Neural cell (in vitro differentiated cells): ENCODE measurements around the gene RASAL2. TPM values are rescaled to one million over a fixed set of nuclear protein-coding genes. Genes with fewer than 3 reads are reported as not detected.

Experiments used
- H2AFZ ChIP-seq: fragments of 200-600, 300-800 bp; sonication (generic), shearing (Covaris generic); 2 replicates; pipeline ENCODE4 v1.6.0; 2014; ENCODE audit warnings: low read depth, mild to moderate bottlenecking, antibody characterized with exemption, low read length, moderate library complexity
- H3F3A ChIP-seq: fragments of 200-600 bp; shearing (Covaris generic); 2 replicates; pipeline ENCODE4 v1.6.1; 2016; ENCODE audit warnings: mild to moderate bottlenecking, moderate library complexity, mixed read lengths, antibody characterized with exemption, low read length; ENCODE audit not compliant: insufficient read depth, poor library complexity, severe bottlenecking
- H3K27ac ChIP-seq: fragments of 200-600, 300-800 bp; sonication (generic), shearing (Covaris generic); 2 replicates; pipeline ENCODE4 v1.5.1; 2014; ENCODE audit warnings: mild to moderate bottlenecking, low read length, moderate library complexity
- H3K27me3 ChIP-seq: fragments of 300-800, 200-600 bp; sonication (generic), shearing (Covaris generic); 2 replicates; pipeline ENCODE4 v1.6.0; 2014; ENCODE audit warnings: mild to moderate bottlenecking, low read depth, low read length, moderate library complexity; ENCODE audit not compliant: insufficient read depth
- H3K36me3 ChIP-seq: fragments of 300-800, 200-600 bp; sonication (generic), shearing (Covaris generic); 2 replicates; pipeline ENCODE4 v1.5.1; 2014; ENCODE audit warnings: mild to moderate bottlenecking, antibody characterized with exemption, low read length, moderate library complexity; ENCODE audit not compliant: insufficient read depth
- H3K4me2 ChIP-seq: fragments of 300-800, 200-600 bp; sonication (generic), shearing (Covaris generic); 2 replicates; pipeline ENCODE4 v1.6.0; 2014; ENCODE audit warnings: mild to moderate bottlenecking, low read length
- H3K4me3 ChIP-seq: fragments of 300-800, 200-600 bp; sonication (generic), shearing (Covaris generic); 2 replicates; pipeline ENCODE4 v1.5.1; 2014; ENCODE audit warnings: mild to moderate bottlenecking, low read length, moderate library complexity
- H3K79me2 ChIP-seq: fragments of 200-600 bp; shearing (Covaris generic); replicated peaks from 2 replicates; pipeline ENCODE4 v1.6.0; 2014; ENCODE audit warnings: mild to moderate bottlenecking, low read length, moderate library complexity; ENCODE audit not compliant: insufficient read depth
- H3K9ac ChIP-seq: fragments of 300-800, 200-600 bp; sonication (generic), shearing (Covaris generic); 2 replicates; pipeline ENCODE4 v1.6.1; 2016; ENCODE audit warnings: mild to moderate bottlenecking, low read length, mixed read lengths
- H3K9me2 ChIP-seq: fragments of 200-600 bp; shearing (Covaris generic); 2 replicates; pipeline ENCODE4 v1.6.1; 2016; ENCODE audit warnings: mild to moderate bottlenecking, low read length, mixed read lengths; ENCODE audit not compliant: insufficient read depth
- H3K9me3 ChIP-seq: fragments of 200-600, 300-800 bp; sonication (generic), shearing (Covaris generic); 2 replicates; pipeline ENCODE4 v1.6.1; 2016; ENCODE audit warnings: mild to moderate bottlenecking, mixed run types, low read length, moderate library complexity, mixed read lengths
- H4K20me1 ChIP-seq: fragments of 200-600 bp; shearing (Covaris generic); 2 replicates; pipeline ENCODE4 v1.6.1; 2016; ENCODE audit warnings: mild to moderate bottlenecking, mixed run types; ENCODE audit not compliant: insufficient read depth
- CTCF ChIP-seq: fragments of 450-650 bp; IDR thresholded peaks from 2 replicates; pipeline ENCODE4 v1.5.1; 2014; ENCODE audit warnings: antibody characterized with exemption, mild to moderate bottlenecking, moderate library complexity; ENCODE audit not compliant: poor library complexity, severe bottlenecking
- EP300 ChIP-seq: fragments of 450-650 bp; conservative IDR thresholded peaks from 2 replicates; pipeline ENCODE4 v1.6.1; 2014; ENCODE audit warnings: antibody characterized with exemption, mild to moderate bottlenecking, moderate library complexity; ENCODE audit not compliant: poor library complexity, severe bottlenecking
- EZH2 ChIP-seq: fragments of 200-600, 300-800 bp; shearing (Covaris generic), sonication (generic); IDR thresholded peaks from 2 replicates; pipeline ENCODE4 v1.6.1; 2014; ENCODE audit warnings: antibody characterized with exemption, low read length, borderline replicate concordance, mild to moderate bottlenecking; ENCODE audit not compliant: insufficient read depth, poor library complexity, severe bottlenecking
- MXI1 ChIP-seq: fragments of 450-650 bp; conservative IDR thresholded peaks from 2 replicates; pipeline ENCODE4 v1.6.1; 2014; ENCODE audit warnings: antibody characterized with exemption, mild to moderate bottlenecking; ENCODE audit not compliant: poor library complexity, severe bottlenecking
- POLR2AphosphoS5 ChIP-seq: IDR thresholded peaks from 2 replicates; pipeline ENCODE4 v1.6.1; 2012
- RAD21 ChIP-seq: fragments of 450-650 bp; conservative IDR thresholded peaks from 2 replicates; pipeline ENCODE4 v1.6.1; 2014; ENCODE audit warnings: antibody characterized with exemption, mild to moderate bottlenecking, moderate library complexity
- REST ChIP-seq: IDR thresholded peaks from 2 replicates; pipeline ENCODE4 v1.6.1; 2012; ENCODE audit warnings: borderline replicate concordance
- SMC3 ChIP-seq: fragments of 450-650 bp; conservative IDR thresholded peaks from 2 replicates; pipeline ENCODE4 v1.6.1; 2014; ENCODE audit warnings: antibody characterized with exemption, mild to moderate bottlenecking, moderate library complexity; ENCODE audit not compliant: poor library complexity
- TAF1 ChIP-seq: IDR thresholded peaks from 2 replicates; pipeline ENCODE4 v1.6.1; 2012; ENCODE audit warnings: low read depth
- polyA plus RNA-seq: library from polyadenylated mRNA; depleted of rRNA; stranded (reverse); fragments of >200 nt; gene quantifications from 2 replicates; pipeline ENCODE4 v1.2.3, GENCODE V29; 2014

RASAL2 gene
- polyA plus RNA-seq, 1 donor from 2014 or later: 73.3 TPM

GRCh38 chr1:178344513-178345091 lies 250.7 kb downstream of the RASAL2 start:
- no peaks in the 10 kb centered on the region for H3K9me2 ChIP-seq
- no peaks in the 10 kb centered on the region for H3K36me3 ChIP-seq
- no peak overlapping the region for H3K27ac ChIP-seq
- no peak overlapping the region for H3K4me2 ChIP-seq
- no peak overlapping the region for H2AFZ ChIP-seq
- H4K20me1 ChIP-seq: no peaks in the 10 kb centered on the region
- no peaks in the 10 kb centered on the region for H3K27me3 ChIP-seq
- no peak overlapping the region for H3K4me3 ChIP-seq
- peaks cover 22% of the 10 kb centered on the region for H3K79me2 ChIP-seq
- TF ChIP-seq CTCF: peak; percentile 43
- no peak for TF ChIP-seq EZH2
- H3K9ac ChIP-seq: no peak overlapping the region
- H3K9me3 ChIP-seq: no peaks in the 10 kb centered on the region
- H3F3A ChIP-seq: no peaks in the 10 kb centered on the region

GRCh38 chr1:178345238-178345637 lies 251.3 kb downstream of the RASAL2 start:
- Histone ChIP-seq H3K27me3 (no peaks in the 10 kb centered on the region), H3K79me2 (peaks cover 22% of the 10 kb centered on the region), H3K4me2 (no peak overlapping the region), H3K36me3 (no peaks in the 10 kb centered on the region), H2AFZ (no peak overlapping the region), H3K9me2 (no peaks in the 10 kb centered on the region), H3K4me3 (no peak overlapping the region), H3K9me3 (no peaks in the 10 kb centered on the region), H3K9ac (no peak overlapping the region), H3F3A (no peaks in the 10 kb centered on the region), H4K20me1 (no peaks in the 10 kb centered on the region), H3K27ac (no peak overlapping the region)
- TF ChIP-seq EP300 (no peak), MXI1 (no peak), TAF1 (no peak), SMC3 (no peak), REST (no peak), RAD21 (no peak), POLR2AphosphoS5 (no peak), CTCF (no peak), EZH2 (no peak)
